HG03066 (cell line): ENCODE data around the gene APOL6.
"Not testable (repeated sequence)": the region's sequence is repeated elsewhere in the genome, so short reads cannot be mapped to it uniquely, and the experiment has no call there.

Experiments
- ATAC-seq: cut with Tn5 transposase; IDR thresholded peaks from one replicate; pipeline ENCODE4 v1.9.1; 2021; ENCODE audit warnings: low read depth; ENCODE audit not compliant: unreplicated experiment

Gene APOL6

GRCh38 chr22:35666699-35667098 lies 18.5 kb downstream of the APOL6 start:
- ATAC-seq: not testable (repeated sequence)

GRCh38 chr22:35674335-35674734 lies 26.1 kb downstream of the APOL6 start:
- ATAC-seq: no peak

- ATAC-seq: not testable (repeated sequence)
These were observed 27.8 kb downstream of the APOL6 start for GRCh38 chr22:35676065-35676464.

GRCh38 chr22:35677460-35678187 lies 29.4 kb downstream of the APOL6 start:
- ATAC-seq: no peak

- ATAC-seq: no peak
These were observed 30.6 kb downstream of the APOL6 start for GRCh38 chr22:35678836-35679235.

- ATAC-seq: not testable (repeated sequence)
These were observed 31.2 kb downstream of the APOL6 start for GRCh38 chr22:35679492-35679891.

GRCh38 chr22:35681454-35682052 lies 33.3 kb downstream of the APOL6 start:
- no peak for ATAC-seq

- ATAC-seq: no peak
These were observed 35.3 kb downstream of the APOL6 start for GRCh38 chr22:35683560-35683959.

- no peak for ATAC-seq
These were observed 36.0 kb downstream of the APOL6 start for GRCh38 chr22:35684270-35684700.

- no peak for ATAC-seq
These were observed 36.5 kb downstream of the APOL6 start for GRCh38 chr22:35684732-35685131.

GRCh38 chr22:35685731-35686130 lies 37.5 kb downstream of the APOL6 start:
- ATAC-seq: no peak

GRCh38 chr22:35686298-35686697 lies 38.1 kb downstream of the APOL6 start:
- no peak for ATAC-seq

GRCh38 chr22:35687461-35687860 lies 39.2 kb downstream of the APOL6 start:
- ATAC-seq: no peak

GRCh38 chr22:35688913-35689675 lies 40.8 kb downstream of the APOL6 start:
- no peak for ATAC-seq

- no peak for ATAC-seq
These were observed 41.8 kb downstream of the APOL6 start for GRCh38 chr22:35690001-35690400.

GRCh38 chr22:35695202-35695601 lies 47.0 kb downstream of the APOL6 start:
- ATAC-seq: no peak

GRCh38 chr22:35697142-35697541 lies 48.9 kb downstream of the APOL6 start:
- no peak for ATAC-seq

- not testable (repeated sequence) for ATAC-seq
These were observed 51.6 kb downstream of the APOL6 start for GRCh38 chr22:35699852-35700251.

- no peak for ATAC-seq
These were observed 55.8 kb downstream of the APOL6 start for GRCh38 chr22:35703861-35704584.

GRCh38 chr22:35705141-35705540 lies 56.9 kb downstream of the APOL6 start:
- no peak for ATAC-seq

GRCh38 chr22:35708453-35708852 lies 60.2 kb downstream of the APOL6 start:
- ATAC-seq: no peak
